Heart right ventricle (tissue), 16 donors: ENCODE data around the gene CLCN2. TPM values are rescaled to one million over a fixed set of nuclear protein-coding genes. Genes with fewer than 3 reads are reported as not detected.

ENCODE experiments used
- ATAC-seq, 8 donors: fragments of 200-7000 bp; cut with Tn5 transposase; one replicate each; pipeline ENCODE4 v1.9.1; 2020; ENCODE audit warnings: mild to moderate bottlenecking in 8 of 8, moderate library complexity in 8 of 8, moderate number of reproducible peaks in 1 of 8
- DNase-seq, 2 donors: peaks; one replicate each; pipeline ENCODE4 v3.0.0-alpha.2; 2020
- H3K27ac ChIP-seq, 10 donors: fragments of 200-600 bp; sonication (generic) in 2 of 10; one replicate each; pipeline versions ENCODE4 v1.5.0 to v1.8.0; 2020 to 2022; ENCODE audit warnings: mild to moderate bottlenecking in 3 of 10
- H3K27me3 ChIP-seq, 7 donors: fragments of 200-600 bp; one replicate each; pipeline ENCODE4 v1.8.0; 2021 to 2022; ENCODE audit warnings: mild to moderate bottlenecking in 2 of 7
- H3K36me3 ChIP-seq, 9 donors: fragments of 200-600 bp; sonication (generic) in 1 of 9; one replicate each; pipeline versions ENCODE4 v1.5.0 to v1.8.0; 2020 to 2022; ENCODE audit warnings: mild to moderate bottlenecking in 2 of 9
- H3K4me1 ChIP-seq, 9 donors: fragments of 200-600 bp; sonication (generic) in 1 of 9; one replicate each; pipeline versions ENCODE4 v1.5.0 to v1.8.0; 2020 to 2022; ENCODE audit warnings: mild to moderate bottlenecking in 4 of 9
- H3K4me3 ChIP-seq, 10 donors: fragments of 200-600 bp; sonication (generic) in 2 of 10; one replicate each; pipeline versions ENCODE4 v1.5.0 to v1.8.0; 2020 to 2022; ENCODE audit warnings: mild to moderate bottlenecking in 7 of 10, moderate library complexity in 2 of 10
- H3K9me3 ChIP-seq, 11 donors: fragments of 200-600 bp in 10 of 11; sonication (generic) in 2 of 11; one replicate each; pipeline versions ENCODE4 v1.5.0 to v1.8.0; 2013 to 2022; ENCODE audit warnings: mild to moderate bottlenecking in 2 of 11, control low read depth in 1 of 11, moderate library complexity in 1 of 11
- WGBS, 2 donors: extraction: QIAGEN DNeasy Blood & Tissue Kit; methylation state at CpG; one replicate each; pipeline ENCODE4 v1.1.7; 2013; ENCODE audit warnings: inconsistent platforms in 1 of 2; 5-methylcytosine and 5-hydroxymethylcytosine counted together
- intact Hi-C, 10 donors: fragments of 100-400 bp; cut with DNase I; formaldehyde crosslinking; loops; one replicate each; pipeline versions ENCODE4 v1.11.1 to v1.14.2; 2022
- polyA plus RNA-seq, 2 donors: library from polyadenylated mRNA; stranded (reverse); fragments of 200-250 nt; gene quantifications; one replicate each; pipeline ENCODE4 v1.2.3, GENCODE V29; 2013
- total RNA-seq, 10 donors: library from RNA; stranded (reverse); fragmentation: NEBNext Ultra II Directional in 3 of 10; extraction: Animal tissue kit (Norgen Biotek cat#: 25700) in 3 of 10; gene quantifications; one replicate each; pipeline versions ENCODE4 v1.2.1 to v1.2.4, GENCODE V29; 2021 to 2023
- TF ChIP-seq, protein P1 (sequence below), 9 donors: fragments of 200-600 bp; sonication (generic) in 2 of 9; IDR thresholded peaks; one replicate each; pipeline versions ENCODE4 v1.5.0 to v1.8.0; 2021 to 2022; ENCODE audit warnings: antibody characterized with exemption in 9 of 9, mild to moderate bottlenecking in 5 of 9, moderate library complexity in 1 of 9
- donor health status: Arrhythmogenic right ventricular cardiomyopathy.
- donor health status: ischemic (EF 13 %, LVEDD 7.1; RV severe dilation, severe dysfunction).
- donor health status: healthy with polysubstance abuse.
- donor health status: DM: no; HTN: yes; CAD: no.
- donor health status: DM: no; HTN: no; CAD: no.
- donor health status: ischemic (EF 25% LVEDD 6.9; RV normal size, moderate dysfunction).
- donor health status: ischemic (EF 25% LVEDD 5.7; RV mildly dilated, moderate dysfunction).
- donor health status: healthy.
- donor health status: DM: yes; HTN: yes; CAD: no.
- donor health status: Ischemic cardiomyopathy.
- donor health status: ischemic (EF 35%, LVEDD 5.7; RV mildly dilated, moderate dysfunction).
- donor health status: nonischemic (EF 11% LVEDD 7.7; RV severe dilation, severe dysfunction).
- donor health status: DM: yes; HTN: yes; CAD: no.
- donor health status: PGD.
- donor health status: ischemic (EF 29% LVEDD 5.4; RV normal size, mild dysfunction).
- donor health status: nonischemic (EF 23%, LVEDD 6.1; RV moderate dilation, normal function).

The CLCN2 gene
- total and polyA plus RNA-seq, 12 donors = 1.3 to 8.4 (median 2.4) TPM

GRCh38 chr3:184380627-184381260 lies 19.3 kb upstream of the CLCN2 start:
- 3 to 4% methylated on average over 42 of the region's 42 CpGs for WGBS, 2 donors
- peaks cover 0 to 15% (median 0%) of the 10 kb centered on the region in 9 donors for H3K36me3 ChIP-seq
- ATAC-seq = no peak
- H3K27me3 ChIP-seq = peaks cover 5 to 75% (median 56%) of the 10 kb centered on the region in 7 donors
- intact Hi-C loops = loop anchor here in 1 of 10 donors (10.0 kb wide), 1 partner anchor 394 kb away; no protein-coding TSS in a partner anchor
- H3K9me3 ChIP-seq = no peaks in the 10 kb centered on the region
- peak overlapping the region; percentile 11 to 58 (median 54) for H3K4me3 ChIP-seq
- H3K27ac ChIP-seq = peak overlapping the region in 9 of 10 donors; percentile 31 to 79 (median 64)
- TF ChIP-seq, protein P1, sequence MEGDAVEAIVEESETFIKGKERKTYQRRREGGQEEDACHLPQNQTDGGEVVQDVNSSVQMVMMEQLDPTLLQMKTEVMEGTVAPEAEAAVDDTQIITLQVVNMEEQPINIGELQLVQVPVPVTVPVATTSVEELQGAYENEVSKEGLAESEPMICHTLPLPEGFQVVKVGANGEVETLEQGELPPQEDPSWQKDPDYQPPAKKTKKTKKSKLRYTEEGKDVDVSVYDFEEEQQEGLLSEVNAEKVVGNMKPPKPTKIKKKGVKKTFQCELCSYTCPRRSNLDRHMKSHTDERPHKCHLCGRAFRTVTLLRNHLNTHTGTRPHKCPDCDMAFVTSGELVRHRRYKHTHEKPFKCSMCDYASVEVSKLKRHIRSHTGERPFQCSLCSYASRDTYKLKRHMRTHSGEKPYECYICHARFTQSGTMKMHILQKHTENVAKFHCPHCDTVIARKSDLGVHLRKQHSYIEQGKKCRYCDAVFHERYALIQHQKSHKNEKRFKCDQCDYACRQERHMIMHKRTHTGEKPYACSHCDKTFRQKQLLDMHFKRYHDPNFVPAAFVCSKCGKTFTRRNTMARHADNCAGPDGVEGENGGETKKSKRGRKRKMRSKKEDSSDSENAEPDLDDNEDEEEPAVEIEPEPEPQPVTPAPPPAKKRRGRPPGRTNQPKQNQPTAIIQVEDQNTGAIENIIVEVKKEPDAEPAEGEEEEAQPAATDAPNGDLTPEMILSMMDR (IDR thresholded peaks at IDR 0.05) = no peak
- H3K4me1 ChIP-seq = peaks cover 7 to 40% (median 21%) of the 10 kb centered on the region in 9 donors
- no peak for DNase-seq

DNA sequence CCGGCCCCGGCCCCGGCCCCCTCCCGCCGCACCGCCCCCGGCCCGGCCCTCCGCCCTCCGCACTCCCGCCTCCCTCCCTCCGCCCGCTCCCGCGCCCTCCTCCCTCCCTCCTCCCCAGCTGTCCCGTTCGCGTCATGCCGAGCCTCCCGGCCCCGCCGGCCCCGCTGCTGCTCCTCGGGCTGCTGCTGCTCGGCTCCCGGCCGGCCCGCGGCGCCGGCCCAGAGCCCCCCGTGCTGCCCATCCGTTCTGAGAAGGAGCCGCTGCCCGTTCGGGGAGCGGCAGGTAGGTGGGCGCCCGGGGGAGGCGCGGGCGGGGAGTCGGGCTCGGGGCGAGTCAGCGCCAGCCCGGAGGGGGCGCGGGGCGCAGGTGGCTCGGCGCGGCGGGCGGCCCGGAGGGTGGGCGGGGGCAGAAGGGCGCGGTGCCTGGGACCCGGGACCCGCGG lies 18.8 kb upstream of the CLCN2 start:
- peaks cover 7 to 40% (median 21%) of the 10 kb centered on the region in 9 donors for H3K4me1 ChIP-seq
- H3K36me3 ChIP-seq = peaks cover 0 to 15% (median 0%) of the 10 kb centered on the region in 9 donors
- intact Hi-C loops = loop anchor here in 1 of 10 donors (10.0 kb wide), 1 partner anchor 395 kb away; no protein-coding TSS in a partner anchor
- DNase-seq (peak; percentile 69 to 80), ATAC-seq (peak in 6 of 8 donors; percentile 41 to 62 (median 48))
- peak overlapping the region in 6 of 10 donors; percentile 41 to 79 (median 68) for H3K27ac ChIP-seq
- peak overlapping the region; percentile 11 to 58 (median 54) for H3K4me3 ChIP-seq
- 1% methylated on average over 28 to 55 of the region's 62 CpGs for WGBS, 2 donors
- peaks cover 5 to 78% (median 62%) of the 10 kb centered on the region in 7 donors for H3K27me3 ChIP-seq
- TF ChIP-seq, protein P1 (IDR thresholded peaks at IDR 0.05) = no peak
- H3K9me3 ChIP-seq = no peaks in the 10 kb centered on the region

GRCh38 chr3:184379358-184380184 lies 18.2 kb upstream of the CLCN2 start, which contains the start of gene CHRD:
TSS of gene CHRD (plus strand) at chr3:184380054. CDS start at chr3:184380319, 265 bp downstream.
- H3K4me1 ChIP-seq = peaks cover 7 to 40% (median 21%) of the 10 kb centered on the region in 9 donors
- TF ChIP-seq, protein P1 (IDR thresholded peaks at IDR 0.05) = no peak
- H3K27me3 ChIP-seq = peaks cover 5 to 77% (median 62%) of the 10 kb centered on the region in 7 donors
- peak in 7 of 8 donors; percentile 30 to 70 (median 59) for ATAC-seq
- 14 to 40% methylated on average over 13 to 52 of the region's 71 CpGs for WGBS, 2 donors
- peak in 1 of 2 donors; percentile 59 for DNase-seq
- peak within 1 kb of the TSS; percentile 50 to 83 (median 78) for H3K27ac ChIP-seq
- peak within 1 kb of the TSS; percentile 11 to 58 (median 54) for H3K4me3 ChIP-seq
- no peaks in the 10 kb centered on the region for H3K9me3 ChIP-seq
- intact Hi-C loops = loop anchor here in 8 of 10 donors (5.0 to 10.0 kb wide), 5 partner anchors 135 to 405 kb away; no protein-coding TSS in a partner anchor
- H3K36me3 ChIP-seq = peaks cover 0 to 11% (median 0%) of the 10 kb centered on the region in 9 donors
